CD14-positive monocyte (primary cell): Measurements from ENCODE around the gene KCNQ1OT1. TPM values are rescaled to one million over a fixed set of nuclear protein-coding genes. Genes with fewer than 3 reads are reported as not detected.

Source experiments
- DNase-seq, 3 donors: peaks; one replicate each; pipeline ENCODE4 v3.0.0-alpha.2; 2011 to 2022
- H2AFZ ChIP-seq: 2 replicates; pipeline ENCODE4 v1.6.0; 2012; ENCODE audit warnings: mild to moderate bottlenecking, low read depth, low read length, inconsistent platforms; ENCODE audit not compliant: insufficient read depth, poor library complexity, severe bottlenecking
- H3K27ac ChIP-seq, 2 donors: 1 replicate in 1 of 2; 2 replicates in 1 of 2; pipeline ENCODE4 v1.5.1; 2012 to 2013; ENCODE audit warnings: low read length in 2 of 2, control low read depth in 1 of 2, inconsistent platforms in 1 of 2, low read depth in 1 of 2, mild to moderate bottlenecking in 1 of 2
- H3K27me3 ChIP-seq, 2 donors: one replicate each; pipeline versions ENCODE4 v1.6.0 to v1.6.1; 2011 to 2013; ENCODE audit warnings: low read length in 2 of 2; ENCODE audit not compliant: control insufficient read depth in 2 of 2, insufficient read depth in 2 of 2
- H3K36me3 ChIP-seq, 2 donors: replicated peaks in 1 of 2; 1 replicate in 1 of 2; 2 replicates in 1 of 2; pipeline versions ENCODE4 v1.5.1 to v1.6.1; 2012 to 2013; ENCODE audit warnings: low read length in 2 of 2, control low read depth in 1 of 2, inconsistent platforms in 1 of 2, mild to moderate bottlenecking in 1 of 2; ENCODE audit not compliant: insufficient read depth in 2 of 2, control insufficient read depth in 1 of 2
- H3K4me1 ChIP-seq, 2 donors: 1 replicate in 1 of 2; 2 replicates in 1 of 2; pipeline versions ENCODE4 v1.5.1 to v1.6.1; 2012 to 2013; ENCODE audit warnings: low read length in 2 of 2, control low read depth in 1 of 2, inconsistent platforms in 1 of 2, mild to moderate bottlenecking in 1 of 2, moderate library complexity in 1 of 2; ENCODE audit not compliant: insufficient read depth in 2 of 2, control insufficient read depth in 1 of 2
- H3K4me2 ChIP-seq: replicated peaks from 2 replicates; pipeline ENCODE3; 2012; ENCODE audit warnings: low read length, moderate library complexity, mild to moderate bottlenecking; ENCODE audit not compliant: poor library complexity, severe bottlenecking; ENCODE audit errors: extremely low read depth
- H3K4me3 ChIP-seq, 3 experiments: fragments of 200-600 bp in 1 of 3; sonication (generic) in 1 of 3; replicated peaks in 1 of 3; 1 replicate in 2 of 3; 2 replicates in 1 of 3; pipeline ENCODE4 v1.5.1; 2011 to 2013; ENCODE audit warnings: low read length in 3 of 3, mild to moderate bottlenecking in 3 of 3, control low read depth in 2 of 3, low read depth in 2 of 3, inconsistent platforms in 1 of 3, moderate library complexity in 1 of 3
- H3K79me2 ChIP-seq: 2 replicates; pipeline ENCODE4 v1.6.0; 2012; ENCODE audit warnings: mild to moderate bottlenecking, control low read depth, inconsistent platforms, low read length, moderate library complexity; ENCODE audit not compliant: insufficient read depth
- H3K9ac ChIP-seq: 2 replicates; pipeline ENCODE4 v1.6.0; 2017; ENCODE audit warnings: low read length, mild to moderate bottlenecking; ENCODE audit not compliant: insufficient read depth, poor library complexity, severe bottlenecking
- H3K9me3 ChIP-seq, 2 donors: replicated peaks in 1 of 2; 1 replicate in 1 of 2; 2 replicates in 1 of 2; pipeline versions ENCODE4 v1.5.1 to v1.6.1; 2012 to 2013; ENCODE audit warnings: low read length in 2 of 2, control low read depth in 1 of 2; ENCODE audit not compliant: control insufficient read depth in 1 of 2, insufficient read depth in 1 of 2
- H4K20me1 ChIP-seq: 2 replicates; pipeline ENCODE4 v1.6.0; 2012; ENCODE audit warnings: mild to moderate bottlenecking, low read length, control low read depth, moderate library complexity; ENCODE audit not compliant: insufficient read depth
- H3K27ac Mint-ChIP-seq, 7 donors: one replicate each; pipeline ENCODE4 v1.8.0; 2020; ENCODE audit warnings: mild to moderate bottlenecking in 7 of 7, mixed read lengths in 7 of 7, moderate library complexity in 6 of 7, inconsistent platforms in 2 of 7
- H3K27me3 Mint-ChIP-seq, 3 donors: one replicate each; pipeline ENCODE4 v1.8.0; 2021 to 2022; ENCODE audit warnings: low read depth in 3 of 3, mild to moderate bottlenecking in 3 of 3, mixed read lengths in 3 of 3, moderate library complexity in 3 of 3, inconsistent platforms in 1 of 3
- H3K36me3 Mint-ChIP-seq, 2 donors: one replicate each; pipeline ENCODE4 v1.8.0; 2020; ENCODE audit warnings: mixed read lengths in 2 of 2, inconsistent platforms in 1 of 2, mild to moderate bottlenecking in 1 of 2
- H3K4me1 Mint-ChIP-seq: one replicate; pipeline ENCODE4 v1.8.0; 2020; ENCODE audit warnings: mild to moderate bottlenecking, mixed read lengths
- H3K4me3 Mint-ChIP-seq, 2 donors: one replicate each; pipeline ENCODE4 v1.8.0; 2020; ENCODE audit warnings: mild to moderate bottlenecking in 2 of 2, mixed read lengths in 2 of 2, moderate library complexity in 1 of 2
- H3K9me3 Mint-ChIP-seq, 7 donors: one replicate each; pipeline ENCODE4 v1.8.0; 2020 to 2022; ENCODE audit warnings: mixed read lengths in 7 of 7, mild to moderate bottlenecking in 6 of 7, moderate library complexity in 6 of 7, inconsistent platforms in 2 of 7
- WGBS: methylation state at CpG from one replicate; pipeline ENCODE4 v1.1.5; 2013; ENCODE audit warnings: missing lambda C conversion rate; ENCODE audit not compliant: insufficient coverage; 5-methylcytosine and 5-hydroxymethylcytosine counted together
- intact Hi-C, 2 donors: fragments of 100-400 bp; cut with micrococcal nuclease; formaldehyde crosslinking; loops; one replicate each; pipeline versions ENCODE4 v1.15.0 to v1.15.1; 2023
- polyA plus RNA-seq, 3 donors: library from polyadenylated mRNA; depleted of rRNA in 1 of 3; unstranded in 2 of 3; stranded (reverse) in 1 of 3; fragments of 300-500 nt in 2 of 3; fragments of >200 nt in 1 of 3; fragmentation: Illumina TruSeq in 2 of 3; gene quantifications; 1 replicate in 2 of 3; 2 replicates in 1 of 3; pipeline ENCODE4 v1.2.3, GENCODE V29; 2012 to 2021
- TF ChIP-seq, protein P1 (sequence below): fragments of 200-600 bp; IDR thresholded peaks from one replicate; pipeline ENCODE4 v1.8.0; 2022; ENCODE audit warnings: antibody characterized with exemption, mild to moderate bottlenecking

KCNQ1OT1 gene
- polyA plus RNA-seq, 3 donors: 0.01 to 0.04 (median 0.03) TPM

DNA sequence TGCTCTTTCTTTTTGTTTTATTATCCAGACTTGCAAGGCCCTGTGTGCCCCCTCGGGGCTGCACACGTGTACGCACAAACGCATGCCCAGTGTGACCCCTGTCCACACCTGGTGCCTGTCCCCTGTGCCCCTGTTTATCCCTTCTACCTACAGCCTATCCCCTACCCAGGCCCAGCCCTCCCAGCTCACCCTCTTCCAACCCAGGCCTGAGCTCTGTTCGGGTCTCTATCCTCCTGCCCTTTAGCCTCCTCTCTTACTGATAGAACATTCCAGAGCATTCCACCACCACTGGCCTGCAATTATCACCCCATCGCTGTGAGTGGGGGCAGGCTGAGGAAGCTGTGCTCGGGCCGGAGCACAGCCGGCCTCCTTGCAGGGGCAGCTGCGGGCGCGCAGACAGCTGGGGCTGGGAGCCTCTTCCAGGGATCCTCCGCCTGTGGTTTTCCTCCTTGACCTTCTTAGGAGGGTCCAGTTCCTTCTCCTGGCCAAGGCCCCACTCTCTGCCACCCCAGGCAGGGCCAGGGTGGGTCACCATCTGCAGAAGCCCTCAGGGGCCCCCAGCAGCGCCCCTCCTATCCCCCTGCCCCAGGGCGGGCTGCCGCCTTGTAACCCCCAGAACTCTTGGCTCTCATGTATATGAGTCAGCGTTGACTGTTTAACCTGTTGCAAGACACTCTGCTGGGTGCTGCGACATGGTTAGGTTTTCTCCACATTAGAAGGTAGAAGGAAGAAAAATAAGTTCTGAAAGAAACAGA lies 41.8 kb upstream of the KCNQ1OT1 start:
- no peak overlapping the region for H3K4me2 ChIP-seq
- Mint-ChIP-seq H3K27ac (peak overlapping the region in 2 of 7 donors; percentile 40 to 84), H3K9me3 (peaks cover 0 to 2% (median 0%) of the 10 kb centered on the region in 7 donors), H3K36me3 (peaks cover 0 to 5% of the 10 kb centered on the region in 2 donors), H3K27me3 (peaks cover 0 to 5% (median 1%) of the 10 kb centered on the region in 3 donors), H3K4me1 (peaks cover 33% of the 10 kb centered on the region), H3K4me3 (peak overlapping the region in 1 of 2 donors; percentile 63)
- peak overlapping the region; percentile 25 for H3K9ac ChIP-seq
- no peaks in the 10 kb centered on the region for H3K27me3 ChIP-seq
- no peaks in the 10 kb centered on the region for H3K9me3 ChIP-seq
- TF ChIP-seq, protein P1, sequence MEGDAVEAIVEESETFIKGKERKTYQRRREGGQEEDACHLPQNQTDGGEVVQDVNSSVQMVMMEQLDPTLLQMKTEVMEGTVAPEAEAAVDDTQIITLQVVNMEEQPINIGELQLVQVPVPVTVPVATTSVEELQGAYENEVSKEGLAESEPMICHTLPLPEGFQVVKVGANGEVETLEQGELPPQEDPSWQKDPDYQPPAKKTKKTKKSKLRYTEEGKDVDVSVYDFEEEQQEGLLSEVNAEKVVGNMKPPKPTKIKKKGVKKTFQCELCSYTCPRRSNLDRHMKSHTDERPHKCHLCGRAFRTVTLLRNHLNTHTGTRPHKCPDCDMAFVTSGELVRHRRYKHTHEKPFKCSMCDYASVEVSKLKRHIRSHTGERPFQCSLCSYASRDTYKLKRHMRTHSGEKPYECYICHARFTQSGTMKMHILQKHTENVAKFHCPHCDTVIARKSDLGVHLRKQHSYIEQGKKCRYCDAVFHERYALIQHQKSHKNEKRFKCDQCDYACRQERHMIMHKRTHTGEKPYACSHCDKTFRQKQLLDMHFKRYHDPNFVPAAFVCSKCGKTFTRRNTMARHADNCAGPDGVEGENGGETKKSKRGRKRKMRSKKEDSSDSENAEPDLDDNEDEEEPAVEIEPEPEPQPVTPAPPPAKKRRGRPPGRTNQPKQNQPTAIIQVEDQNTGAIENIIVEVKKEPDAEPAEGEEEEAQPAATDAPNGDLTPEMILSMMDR: no peak
- H3K4me3 ChIP-seq: no peak overlapping the region
- intact Hi-C loops: no loop called here
- H3K36me3 ChIP-seq: no peaks in the 10 kb centered on the region
- no peak for DNase-seq
- 18% methylated on average over 12 of the region's 18 CpGs for WGBS
- no peak overlapping the region for H2AFZ ChIP-seq
- H4K20me1 ChIP-seq: peaks cover 94% of the 10 kb centered on the region
- H3K4me1 ChIP-seq: peaks cover 24 to 38% of the 10 kb centered on the region in 2 donors
- no peaks in the 10 kb centered on the region for H3K79me2 ChIP-seq
- H3K27ac ChIP-seq: no peak overlapping the region

DNA sequence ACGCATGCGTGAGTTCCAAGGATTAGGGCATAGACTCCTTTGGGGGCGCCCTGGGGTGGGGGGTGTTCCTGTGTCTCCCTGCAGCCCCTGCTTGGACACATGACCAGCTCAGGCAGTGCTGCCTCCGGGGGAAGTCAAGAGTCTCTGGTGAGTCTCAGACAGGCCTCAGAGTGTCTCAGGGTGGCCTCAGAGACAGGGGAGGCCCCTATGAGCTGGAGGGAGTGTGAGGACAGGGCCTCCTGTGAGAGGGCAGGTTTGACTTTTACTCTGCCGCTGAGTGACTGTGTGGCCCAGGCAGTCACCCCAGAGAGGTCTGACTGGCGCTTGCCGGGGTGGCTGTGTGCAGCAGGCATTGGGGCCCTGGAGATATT lies 41.2 kb upstream of the KCNQ1OT1 start:
- peaks cover 0 to 2% (median 0%) of the 10 kb centered on the region in 7 donors for H3K9me3 Mint-ChIP-seq
- Histone ChIP-seq H3K79me2 (no peaks in the 10 kb centered on the region), H3K4me3 (no peak overlapping the region), H3K9me3 (no peaks in the 10 kb centered on the region), H3K36me3 (no peaks in the 10 kb centered on the region), H2AFZ (no peak overlapping the region), H4K20me1 (peaks cover 95% of the 10 kb centered on the region), H3K27ac (no peak overlapping the region), H3K4me2 (no peak overlapping the region), H3K27me3 (no peaks in the 10 kb centered on the region), H3K9ac (no peak overlapping the region), H3K4me1 (peaks cover 24 to 38% of the 10 kb centered on the region in 2 donors)
- DNase-seq: no peak
- intact Hi-C loops: no loop called here
- peaks cover 0 to 5% (median 1%) of the 10 kb centered on the region in 3 donors for H3K27me3 Mint-ChIP-seq
- H3K4me3 Mint-ChIP-seq: no peak overlapping the region
- peaks cover 0 to 5% of the 10 kb centered on the region in 2 donors for H3K36me3 Mint-ChIP-seq
- peak overlapping the region in 1 of 7 donors; percentile 84 for H3K27ac Mint-ChIP-seq
- TF ChIP-seq, protein P1: no peak
- H3K4me1 Mint-ChIP-seq: peaks cover 33% of the 10 kb centered on the region
- 71% methylated on average over 5 of the region's 7 CpGs for WGBS
